Stimulated activated CD4-positive, alpha-beta T cell treated with anti-CD3 and anti-CD28 coated beads, Interleukin-2, amount 100 ng/mL, for 4 hours (primary cell): Measurements from ENCODE around the gene MRRF.
"Not testable (repeated sequence)": the region's sequence is repeated elsewhere in the genome, so short reads cannot be mapped to it uniquely, and the experiment has no call there.

Experiments
- DNase-seq: peaks from one replicate; pipeline ENCODE4 v3.0.0-alpha.2; 2020; ENCODE audit warnings: low read depth

Gene MRRF

DNA sequence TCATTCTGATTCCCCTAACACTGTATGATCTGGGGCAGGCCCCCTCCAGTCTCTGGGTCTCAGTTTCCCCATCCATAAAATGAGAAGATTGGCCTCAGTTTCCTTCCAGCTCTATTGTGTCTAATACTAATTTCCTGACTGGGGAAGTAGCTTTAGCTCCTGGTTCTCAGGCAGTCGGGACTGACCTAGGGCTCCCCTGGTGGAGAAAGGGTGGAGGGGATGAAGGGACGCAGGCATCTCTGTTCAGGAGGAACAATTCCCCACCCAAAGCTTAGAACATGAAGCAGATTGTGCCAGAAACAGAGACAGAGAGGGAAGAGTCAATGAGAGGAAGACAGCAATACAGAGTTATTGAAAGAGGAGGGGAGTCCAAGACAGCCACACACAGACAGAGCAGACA lies 91.9 kb downstream of the MRRF start:
- DNase-seq: no peak

DNA sequence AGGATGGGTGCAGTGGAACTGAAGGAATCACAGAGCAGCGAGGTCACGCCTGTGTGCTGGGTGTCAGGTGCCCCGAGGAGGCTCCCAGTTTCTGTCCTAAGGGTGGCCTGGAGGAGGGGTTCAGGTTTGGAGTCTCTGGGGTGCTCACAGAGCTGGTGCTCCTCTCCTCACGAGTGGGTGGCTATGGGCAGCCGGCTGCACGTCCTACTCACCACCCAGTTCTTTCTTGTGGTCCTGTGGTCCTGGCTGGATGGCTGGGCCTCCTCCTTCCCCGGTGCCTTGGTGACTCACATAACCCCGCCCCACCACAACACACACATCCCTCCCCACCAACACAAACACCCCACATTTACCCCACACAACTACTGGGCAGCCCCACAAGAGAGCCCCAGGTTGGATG lies 96.2 kb downstream of the MRRF start:
- DNase-seq: no peak

- DNase-seq: not testable (repeated sequence)
Measured at GRCh38 chr9:122363131-122363530, 98.4 kb downstream of the MRRF start.

DNA sequence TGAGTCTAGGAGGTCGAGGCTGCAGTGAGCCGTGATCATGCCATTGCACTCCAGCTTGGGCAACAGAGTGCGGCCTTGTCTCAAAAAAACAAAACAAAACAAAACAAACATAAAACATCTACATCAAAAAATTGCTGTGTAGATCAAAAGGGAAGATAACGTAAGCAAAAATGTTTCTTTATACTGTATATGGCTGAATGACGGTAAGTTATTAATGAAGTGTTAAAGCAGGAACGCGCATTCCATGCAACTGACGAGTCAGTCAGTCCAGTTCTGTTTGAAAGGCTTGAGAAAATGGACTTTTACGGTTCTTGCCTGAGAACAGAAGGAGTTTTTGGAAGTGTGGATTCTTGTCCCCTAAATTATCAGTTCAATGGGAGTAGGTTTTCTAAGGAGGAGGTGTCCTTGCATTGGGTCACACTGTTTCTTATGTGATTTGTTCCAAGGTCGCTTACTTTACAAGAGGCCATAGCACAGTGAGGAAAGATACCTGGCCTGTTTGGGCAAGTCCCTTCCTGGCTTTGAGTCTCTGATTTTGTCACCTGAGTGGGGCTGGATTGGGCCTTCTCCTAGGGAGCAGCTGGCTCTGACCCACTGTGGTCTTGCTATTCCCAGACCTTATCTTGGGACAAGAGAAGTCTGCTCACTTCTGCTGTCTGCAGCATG lies 99.6 kb downstream of the MRRF start:
- no peak for DNase-seq

DNA sequence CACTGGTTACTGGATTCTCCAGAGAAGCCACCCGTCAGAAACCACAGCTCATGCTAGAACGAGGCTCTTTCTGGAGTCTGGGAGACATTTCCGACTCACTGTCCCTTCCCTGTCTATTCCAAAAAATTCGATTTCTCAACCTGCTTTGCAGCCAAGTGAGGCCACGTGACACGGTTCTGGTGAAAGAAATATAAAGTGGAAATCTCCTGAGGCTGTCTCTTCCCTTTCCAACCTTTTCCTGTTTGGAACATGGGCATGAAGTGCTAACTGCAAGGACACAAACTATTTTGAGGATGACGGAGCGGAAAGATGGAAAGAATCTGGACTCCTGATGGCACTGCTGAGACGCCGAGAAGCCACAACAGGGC lies 100.1 kb downstream of the MRRF start:
- DNase-seq: no peak

DNA sequence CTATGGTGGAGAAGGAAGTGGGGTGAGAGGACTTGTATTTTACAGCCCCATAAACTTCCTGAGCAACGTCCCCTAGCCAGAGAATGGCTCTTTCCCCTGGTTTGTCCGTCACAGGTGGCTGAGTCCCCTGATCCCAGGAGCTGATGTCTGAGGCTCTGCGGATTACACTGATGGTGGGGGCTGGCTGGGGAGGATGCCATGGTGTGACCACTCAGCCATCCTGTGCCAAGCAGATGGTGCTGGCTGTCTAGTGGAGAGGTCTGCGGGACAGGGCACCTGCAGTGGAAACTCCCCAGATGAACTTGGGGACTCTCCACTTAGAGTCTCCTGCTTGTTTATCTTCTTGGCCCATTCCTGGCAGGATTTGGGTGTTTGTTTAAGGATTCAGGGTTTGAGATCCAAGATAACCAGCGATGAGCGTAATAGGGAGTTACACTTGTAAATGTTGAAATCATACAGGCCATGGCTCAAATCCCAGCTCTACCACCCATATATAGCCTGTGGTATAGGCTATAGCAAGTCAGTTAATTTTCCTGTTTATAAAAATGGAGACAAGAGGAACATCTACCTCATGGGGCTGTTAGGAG lies 101.5 kb downstream of the MRRF start:
- no peak for DNase-seq

GRCh38 chr9:122367065-122367464 lies 102.4 kb downstream of the MRRF start:
- no peak for DNase-seq

GRCh38 chr9:122367774-122368460 lies 103.2 kb downstream of the MRRF start:
- DNase-seq: no peak

GRCh38 chr9:122368642-122369041 lies 104.0 kb downstream of the MRRF start:
- DNase-seq: no peak

DNA sequence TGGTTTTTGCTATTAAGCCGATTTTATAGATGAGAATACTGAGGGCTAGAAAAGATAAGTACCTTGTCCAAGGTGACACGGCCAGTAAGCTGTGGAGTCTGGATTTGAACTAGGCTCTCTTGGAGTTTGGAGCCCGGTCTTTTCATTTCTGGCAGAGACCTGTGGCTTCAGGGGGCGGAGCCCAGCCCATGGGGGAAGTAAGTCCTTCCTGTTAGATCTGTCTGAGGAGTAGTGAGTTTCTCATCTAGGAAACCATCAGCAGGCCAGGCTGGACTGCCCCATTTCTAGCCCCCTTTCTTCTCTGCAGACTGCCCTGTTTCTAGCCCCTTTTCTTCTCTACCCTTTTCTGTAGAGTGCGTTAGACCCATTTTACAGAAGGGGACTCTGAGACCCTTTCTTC lies 105.6 kb downstream of the MRRF start:
- no peak for DNase-seq

GRCh38 chr9:122370869-122371755 lies 106.4 kb downstream of the MRRF start, which contains the start of gene PTGS1:
Gene PTGS1 (plus strand): TSS chr9:122371024. CDS start chr9:122371085, 61 bp downstream.
- no peak for DNase-seq

GRCh38 chr9:122371846-122372245 lies 107.2 kb downstream of the MRRF start:
- DNase-seq: no peak

- no peak for DNase-seq
Measured at GRCh38 chr9:122372856-122373845, 108.5 kb downstream of the MRRF start.

- no peak for DNase-seq
Measured at GRCh38 chr9:122374885-122375420, 110.3 kb downstream of the MRRF start.

DNA sequence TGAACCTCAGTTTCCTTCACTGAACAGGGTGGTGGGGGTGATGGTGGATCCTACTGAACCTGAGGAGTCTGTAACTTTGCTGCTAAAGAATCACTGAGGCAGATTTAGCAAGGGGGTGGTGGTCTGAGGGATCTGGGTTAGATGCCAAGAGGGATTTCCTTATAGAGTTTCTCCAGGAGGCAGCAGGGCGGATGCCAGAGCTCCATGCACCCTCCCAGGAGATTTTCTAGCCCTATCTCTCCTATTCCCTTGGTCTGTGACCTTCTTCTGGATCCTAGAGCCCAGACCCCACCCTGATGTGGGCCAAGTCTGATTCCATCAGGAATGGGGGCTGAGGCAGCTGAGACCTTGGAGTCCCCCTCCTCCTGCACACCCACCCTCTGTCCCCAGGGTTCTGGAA lies 112.1 kb downstream of the MRRF start:
- no peak for DNase-seq

DNA sequence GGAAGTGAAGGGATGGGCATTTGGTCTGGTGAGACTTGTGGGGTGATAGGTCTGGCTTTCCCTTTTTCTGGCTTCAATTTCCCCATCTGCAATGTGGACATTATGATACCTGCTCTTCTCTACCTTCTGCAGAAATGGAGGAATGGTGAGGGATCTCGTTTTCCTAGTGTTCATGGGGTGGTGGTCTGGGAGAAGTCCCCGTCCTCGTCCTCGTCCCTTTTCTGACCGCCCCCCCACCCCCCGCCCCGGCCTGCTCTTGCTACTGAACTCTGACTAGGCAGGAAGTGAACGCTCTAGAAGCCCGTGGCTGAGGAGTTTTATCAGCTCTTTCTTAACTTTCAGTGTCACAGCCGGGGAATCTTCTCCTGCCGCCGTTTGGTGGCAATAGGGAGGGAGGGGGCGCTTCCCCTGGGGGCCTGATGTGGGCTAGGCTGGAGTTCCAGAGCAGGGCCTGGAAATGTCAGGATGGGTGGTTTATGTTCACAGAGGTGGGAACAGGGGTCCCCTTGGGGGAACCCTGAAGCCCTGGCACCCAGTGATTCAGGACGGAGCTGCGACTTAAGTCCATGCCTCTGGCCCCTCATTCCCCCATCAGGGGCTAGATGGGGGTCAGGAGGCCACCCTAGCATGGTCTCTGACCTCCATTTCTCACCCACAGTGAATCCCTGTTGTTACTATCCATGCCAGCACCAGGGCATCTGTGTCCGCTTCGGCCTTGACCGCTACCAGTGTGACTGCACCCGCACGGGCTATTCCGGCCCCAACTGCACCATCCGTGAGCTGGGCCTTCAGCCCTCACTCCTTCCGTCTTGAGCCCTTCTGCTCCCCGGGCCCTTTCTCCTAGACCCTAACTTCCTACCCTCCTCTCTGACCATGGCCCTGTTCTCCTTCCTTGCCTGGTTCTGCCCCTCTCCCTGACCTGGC lies 112.8 kb downstream of the MRRF start:
- no peak for DNase-seq

- DNase-seq: no peak
Measured at GRCh38 chr9:122378236-122378635, 113.6 kb downstream of the MRRF start.

DNA sequence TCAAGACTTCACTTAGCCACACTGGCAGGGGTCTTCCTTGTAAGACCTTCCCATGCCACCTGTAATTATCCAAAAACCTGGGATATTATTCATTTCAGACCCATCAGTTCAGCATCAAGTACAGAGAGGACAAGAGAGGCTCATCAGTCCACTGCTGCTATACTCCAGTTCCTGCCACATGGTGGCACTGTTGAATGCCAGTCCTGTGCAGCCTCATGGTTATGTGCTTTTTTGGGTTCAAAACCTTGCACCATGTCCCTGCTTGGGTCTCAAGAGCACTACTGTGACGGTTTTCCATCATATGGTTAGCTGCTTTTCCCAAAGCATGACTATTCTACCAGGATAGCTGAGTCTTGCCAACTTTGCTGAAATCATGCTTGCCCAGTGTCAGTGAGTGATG lies 114.7 kb downstream of the MRRF start:
- DNase-seq: no peak

GRCh38 chr9:122380293-122380692 lies 115.6 kb downstream of the MRRF start:
- DNase-seq: no peak
